NB4 (cell line): ENCODE data around the gene RPL27A.

Experiments
- DNase-seq: peaks from one replicate; pipeline ENCODE4 v3.0.0; 2010; ENCODE audit warnings: low read depth
- H3K4me3 ChIP-seq: one replicate; pipeline ENCODE4 v1.5.1; 2011; ENCODE audit warnings: mild to moderate bottlenecking, low read depth, low read length, moderate library complexity
- MYC ChIP-seq: IDR thresholded peaks from 2 replicates; pipeline ENCODE4 v1.6.1; 2011; ENCODE audit warnings: low read depth, low read length
- POLR2A ChIP-seq: IDR thresholded peaks from 2 replicates; pipeline ENCODE4 v1.6.1; 2011; ENCODE audit warnings: mild to moderate bottlenecking; ENCODE audit not compliant: insufficient read length; ENCODE audit errors: extremely low read depth
- TF ChIP-seq, protein P1 (sequence below): IDR thresholded peaks from one replicate; pipeline ENCODE4 v1.5.1; 2012; ENCODE audit warnings: low read depth, low read length
- TF ChIP-seq, protein P2 (sequence below): IDR thresholded peaks from 2 replicates; pipeline ENCODE4 v1.6.1; 2011; ENCODE audit warnings: low read depth, low read length

Gene RPL27A

DNA sequence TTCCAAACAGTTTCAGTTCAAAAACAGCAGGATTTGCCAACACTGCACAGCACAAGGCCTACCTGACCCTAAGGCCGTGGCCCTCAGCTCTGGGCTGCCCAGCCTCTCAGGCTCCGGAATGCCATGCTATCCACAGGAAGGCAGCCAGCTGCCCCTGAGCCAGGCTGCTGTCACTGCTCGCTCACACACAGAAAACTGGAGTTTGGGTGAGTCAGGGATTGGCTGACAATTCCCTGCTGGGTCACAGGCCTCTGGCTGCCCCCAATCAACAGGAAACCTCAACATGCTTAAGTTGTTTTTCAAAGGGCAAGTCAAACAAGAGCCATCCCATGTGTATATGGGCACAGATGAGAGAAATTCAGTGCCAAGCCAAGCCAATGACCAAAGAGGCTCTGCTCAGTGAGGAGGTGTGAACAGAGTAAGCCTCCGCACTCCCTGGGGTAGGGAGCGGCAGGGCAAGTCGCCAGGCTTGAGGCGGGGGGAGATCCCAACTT, 50.2 kb downstream of the RPL27A start:
- no peak overlapping the region for H3K4me3 ChIP-seq
- TF ChIP-seq, protein P1, sequence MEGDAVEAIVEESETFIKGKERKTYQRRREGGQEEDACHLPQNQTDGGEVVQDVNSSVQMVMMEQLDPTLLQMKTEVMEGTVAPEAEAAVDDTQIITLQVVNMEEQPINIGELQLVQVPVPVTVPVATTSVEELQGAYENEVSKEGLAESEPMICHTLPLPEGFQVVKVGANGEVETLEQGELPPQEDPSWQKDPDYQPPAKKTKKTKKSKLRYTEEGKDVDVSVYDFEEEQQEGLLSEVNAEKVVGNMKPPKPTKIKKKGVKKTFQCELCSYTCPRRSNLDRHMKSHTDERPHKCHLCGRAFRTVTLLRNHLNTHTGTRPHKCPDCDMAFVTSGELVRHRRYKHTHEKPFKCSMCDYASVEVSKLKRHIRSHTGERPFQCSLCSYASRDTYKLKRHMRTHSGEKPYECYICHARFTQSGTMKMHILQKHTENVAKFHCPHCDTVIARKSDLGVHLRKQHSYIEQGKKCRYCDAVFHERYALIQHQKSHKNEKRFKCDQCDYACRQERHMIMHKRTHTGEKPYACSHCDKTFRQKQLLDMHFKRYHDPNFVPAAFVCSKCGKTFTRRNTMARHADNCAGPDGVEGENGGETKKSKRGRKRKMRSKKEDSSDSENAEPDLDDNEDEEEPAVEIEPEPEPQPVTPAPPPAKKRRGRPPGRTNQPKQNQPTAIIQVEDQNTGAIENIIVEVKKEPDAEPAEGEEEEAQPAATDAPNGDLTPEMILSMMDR = no peak
- TF ChIP-seq POLR2A = no peak
- TF ChIP-seq, protein P2, sequence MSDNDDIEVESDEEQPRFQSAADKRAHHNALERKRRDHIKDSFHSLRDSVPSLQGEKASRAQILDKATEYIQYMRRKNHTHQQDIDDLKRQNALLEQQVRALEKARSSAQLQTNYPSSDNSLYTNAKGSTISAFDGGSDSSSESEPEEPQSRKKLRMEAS = no peak
- TF ChIP-seq MYC = no peak
- DNase-seq = no peak

DNA sequence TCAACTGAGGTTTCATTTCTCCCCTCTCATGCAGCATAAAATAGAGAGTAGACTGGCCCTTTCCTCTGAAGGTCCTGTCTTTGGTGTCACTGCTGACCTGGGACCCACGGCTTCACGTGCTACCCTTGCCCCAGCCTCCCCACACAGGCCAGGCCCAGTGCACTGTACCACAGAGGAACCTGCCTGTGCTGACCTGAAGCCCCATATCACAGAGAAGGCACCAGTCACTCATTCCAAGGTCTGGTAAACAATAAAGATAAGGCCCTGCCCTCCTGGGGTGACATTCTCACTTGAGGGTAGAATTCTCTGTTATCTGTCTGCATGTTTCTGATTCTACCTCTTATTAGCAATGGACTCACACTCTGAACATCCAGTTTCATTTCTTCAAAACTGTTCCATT, 51.3 kb downstream of the RPL27A start:
- no peak for DNase-seq
- TF ChIP-seq, protein P2 = no peak
- TF ChIP-seq MYC = no peak
- TF ChIP-seq, protein P1 = no peak
- TF ChIP-seq POLR2A = no peak

DNA sequence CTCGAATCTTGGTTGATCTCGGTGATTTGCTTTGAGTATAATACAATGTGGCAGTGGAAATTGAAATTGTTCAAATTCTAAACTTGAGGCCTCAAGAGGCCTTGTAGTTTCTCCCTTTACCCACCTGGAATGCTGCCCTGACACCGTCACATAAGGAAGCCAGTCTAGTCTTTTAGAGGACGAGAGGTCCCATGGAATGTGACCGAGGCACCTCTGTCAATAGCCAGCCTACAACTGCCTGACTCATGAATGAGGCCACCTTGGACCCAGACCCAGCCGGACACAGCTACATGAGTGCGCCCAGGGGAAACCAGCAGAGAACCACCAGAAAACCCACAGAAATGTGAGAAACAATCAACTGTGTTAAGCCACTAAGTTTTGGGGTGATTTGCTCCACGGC, 52.5 kb downstream of the RPL27A start:
- no peak for DNase-seq
- no peak overlapping the region for H3K4me3 ChIP-seq
- TF ChIP-seq POLR2A = no peak
- TF ChIP-seq MYC = no peak
- TF ChIP-seq, protein P1 = no peak
- TF ChIP-seq, protein P2 = no peak

More for the DNA sequence above, 51.3 kb downstream of the RPL27A start:
- H3K4me3 ChIP-seq = no peak overlapping the region

DNA sequence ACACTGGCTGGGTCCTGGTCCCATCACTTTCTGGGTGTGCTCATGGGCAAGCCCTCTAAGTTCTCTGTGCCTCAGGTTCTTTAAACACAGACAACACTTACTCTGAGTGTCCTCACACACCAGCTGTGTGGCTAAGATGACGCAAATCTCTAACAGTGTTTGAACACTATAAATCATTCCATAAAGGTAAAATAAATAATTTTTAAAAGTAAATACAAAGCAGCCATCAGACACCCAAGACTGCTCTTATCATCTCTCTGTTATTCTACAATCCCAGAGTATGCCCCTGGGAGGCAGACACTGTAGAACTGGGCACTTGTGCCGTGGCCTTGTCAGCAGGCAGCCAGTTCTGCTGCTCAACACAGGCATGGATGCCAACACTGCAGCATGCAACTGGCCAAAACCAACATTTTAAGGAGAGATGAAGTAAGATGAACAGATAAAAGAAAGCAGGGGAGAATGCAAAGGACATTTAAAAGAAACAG, 56.8 kb downstream of the RPL27A start:
- TF ChIP-seq, protein P1 = no peak
- TF ChIP-seq MYC (no peak), POLR2A (no peak)
- TF ChIP-seq, protein P2 = no peak
- no peak for DNase-seq
- H3K4me3 ChIP-seq = no peak overlapping the region
